ENCODE data around the gene TCF7L2.

The TCF7L2 gene

DNA sequence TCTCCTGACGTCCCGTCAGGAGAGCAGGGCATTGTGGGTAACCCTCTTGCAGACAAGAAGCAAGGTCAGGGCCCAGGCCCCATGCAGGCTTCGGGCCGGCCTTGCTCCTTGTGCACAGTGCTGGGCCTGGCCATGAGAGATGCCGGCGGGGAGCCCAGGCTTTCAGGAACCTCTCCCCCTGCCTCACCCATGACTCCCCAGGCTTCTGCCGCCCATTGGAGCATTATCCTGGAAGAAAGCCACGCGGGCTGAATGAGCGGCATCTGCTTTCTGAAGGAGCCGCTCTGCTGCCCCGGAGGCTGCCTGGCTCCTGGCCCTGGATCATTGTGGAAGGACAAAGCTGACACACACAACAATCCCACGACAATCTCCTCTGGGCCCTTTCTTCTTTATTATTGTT is 233.5 kb downstream of the TCF7L2 start:
- no peaks in the 10 kb centered on the region for H3K27me3 Mint-ChIP-seq
- H3K36me3 Mint-ChIP-seq: no peaks in the 10 kb centered on the region
- no peak overlapping the region for H3K4me3 Mint-ChIP-seq
- H3K9me3 Mint-ChIP-seq: no peaks in the 10 kb centered on the region
- no peak overlapping the region for H3K27ac Mint-ChIP-seq
- H3K4me1 Mint-ChIP-seq: no peaks in the 10 kb centered on the region

DNA sequence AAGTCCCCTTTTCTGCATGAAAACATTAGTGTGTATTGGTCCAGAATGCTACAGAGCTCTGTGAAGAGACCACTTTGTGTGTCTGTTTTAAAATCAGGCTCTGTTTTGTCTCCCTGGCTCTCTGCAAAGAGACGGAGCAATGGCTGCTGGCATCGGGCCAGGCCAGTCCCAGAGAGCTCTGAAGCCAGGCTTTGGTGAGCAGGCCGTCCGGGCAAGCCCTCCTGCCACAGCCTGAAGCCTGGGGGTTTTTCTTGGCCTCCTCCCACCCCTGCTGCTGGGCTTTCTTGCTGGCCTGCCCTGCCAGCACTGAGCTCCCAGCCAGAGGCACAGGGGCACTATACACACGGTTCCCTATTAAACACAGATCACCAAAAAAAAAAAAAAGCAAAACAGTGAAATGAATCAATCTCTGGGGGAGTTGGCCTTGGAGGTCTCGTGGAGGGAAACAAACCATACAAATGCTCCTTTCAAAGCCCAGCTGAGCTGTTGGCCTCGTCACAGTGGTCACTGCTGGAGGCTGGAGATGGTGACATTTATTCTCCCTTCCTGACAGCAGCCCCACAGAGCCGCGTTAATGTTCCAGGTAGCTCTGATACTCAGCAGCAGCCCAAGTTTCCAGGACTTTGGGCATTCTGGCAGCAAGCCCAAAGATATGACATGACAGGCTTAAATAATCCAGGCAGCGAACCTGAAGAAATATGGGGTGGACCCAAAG is 237.2 kb downstream of the TCF7L2 start:
- Mint-ChIP-seq H3K27me3 (peaks cover 2% of the 10 kb centered on the region), H3K9me3 (no peaks in the 10 kb centered on the region), H3K36me3 (peaks cover 1% of the 10 kb centered on the region), H3K27ac (no peak overlapping the region), H3K4me1 (no peaks in the 10 kb centered on the region), H3K4me3 (no peak overlapping the region)

DNA sequence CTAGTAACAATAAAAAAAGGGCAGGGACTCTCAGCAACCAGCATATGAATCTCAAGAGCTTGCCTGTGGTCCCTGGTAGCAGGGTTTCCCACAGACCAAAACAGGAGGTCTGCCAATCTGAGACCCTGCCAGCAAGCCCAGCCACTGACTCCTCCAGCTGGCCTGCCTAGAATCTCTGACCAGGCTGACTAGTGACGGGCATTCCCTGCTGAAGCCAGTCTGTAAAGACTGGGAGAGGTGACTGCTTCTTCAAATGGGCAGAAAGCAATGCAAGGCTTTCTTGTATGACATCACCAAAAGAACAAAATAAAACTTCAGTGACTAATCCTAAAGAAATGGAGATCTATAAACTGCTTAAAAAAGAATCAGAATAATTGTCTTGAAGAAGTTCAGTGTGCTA is 249.4 kb downstream of the TCF7L2 start:
- H3K4me3 Mint-ChIP-seq: no peak overlapping the region
- H3K4me1 Mint-ChIP-seq: no peaks in the 10 kb centered on the region
- peaks cover 7% of the 10 kb centered on the region for H3K27me3 Mint-ChIP-seq
- H3K9me3 Mint-ChIP-seq: peaks cover 19% of the 10 kb centered on the region
- H3K27ac Mint-ChIP-seq: no peak overlapping the region
- H3K36me3 Mint-ChIP-seq: no peaks in the 10 kb centered on the region

DNA sequence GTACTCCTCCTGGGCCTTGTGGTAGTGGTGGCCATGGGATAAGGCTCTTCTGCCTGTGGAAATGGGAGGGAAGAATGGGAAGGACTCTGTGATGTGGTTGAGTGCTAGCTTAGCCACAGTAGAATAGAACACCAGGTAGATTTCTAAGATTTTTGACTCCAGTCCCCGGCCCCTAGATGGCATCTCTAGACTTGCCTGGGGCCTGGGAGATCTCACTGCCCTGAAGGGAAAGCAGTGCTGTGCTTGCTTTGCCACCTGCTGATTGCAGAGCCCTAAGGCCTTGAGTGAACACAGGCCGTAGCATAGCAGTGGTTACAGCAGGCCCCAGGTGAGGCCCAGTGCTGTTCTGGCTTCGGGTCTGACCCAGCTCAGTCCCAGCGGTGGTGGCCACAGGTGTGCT is 252.0 kb downstream of the TCF7L2 start:
- H3K36me3 Mint-ChIP-seq: peaks cover 4% of the 10 kb centered on the region
- no peaks in the 10 kb centered on the region for H3K4me1 Mint-ChIP-seq
- peaks cover 6% of the 10 kb centered on the region for H3K27me3 Mint-ChIP-seq
- H3K27ac Mint-ChIP-seq: no peak overlapping the region
- H3K9me3 Mint-ChIP-seq: peaks cover 29% of the 10 kb centered on the region
- no peak overlapping the region for H3K4me3 Mint-ChIP-seq

DNA sequence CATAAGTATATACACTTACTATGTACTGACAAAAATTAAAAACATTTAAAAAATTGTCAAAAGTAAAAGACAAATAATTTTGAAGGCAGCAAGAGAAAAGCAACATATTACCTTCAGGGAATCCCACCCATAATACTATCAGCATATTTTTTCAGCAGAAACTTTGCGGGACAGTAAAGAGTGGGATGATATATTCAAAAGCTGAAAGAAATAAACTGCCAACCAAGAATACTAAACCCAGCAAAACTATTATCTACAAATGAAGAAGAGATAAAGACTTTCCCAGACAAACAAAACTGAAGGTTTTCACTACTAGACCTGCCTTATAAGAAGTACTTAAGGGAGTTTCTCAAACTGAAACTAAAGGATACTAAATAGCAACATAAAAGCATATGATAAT is 257.9 kb downstream of the TCF7L2 start:
- peaks cover 5% of the 10 kb centered on the region for H3K36me3 Mint-ChIP-seq
- no peaks in the 10 kb centered on the region for H3K27me3 Mint-ChIP-seq
- peaks cover 38% of the 10 kb centered on the region for H3K9me3 Mint-ChIP-seq
- no peak overlapping the region for H3K4me3 Mint-ChIP-seq
- H3K27ac Mint-ChIP-seq: no peak overlapping the region
- no peaks in the 10 kb centered on the region for H3K4me1 Mint-ChIP-seq

DNA sequence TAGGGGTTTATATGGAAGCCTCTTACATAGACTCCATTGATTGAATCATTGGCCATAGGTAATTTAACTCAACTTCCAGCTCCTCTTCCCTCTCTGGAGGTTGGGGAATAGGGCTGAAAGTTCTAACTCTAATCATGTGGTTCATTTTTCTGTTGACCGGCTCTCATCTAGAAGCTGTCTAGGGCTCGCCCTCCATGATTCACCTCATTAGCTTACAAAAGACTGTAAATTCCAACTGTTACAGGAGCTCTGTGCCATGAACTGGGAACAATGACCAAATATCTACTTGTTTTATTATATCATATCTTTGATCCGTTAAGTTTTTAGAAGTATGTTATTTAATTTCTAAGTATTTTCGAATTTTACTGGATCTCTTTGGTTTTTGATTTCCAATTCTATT is 263.0 kb downstream of the TCF7L2 start:
- no peak overlapping the region for H3K27ac Mint-ChIP-seq
- no peaks in the 10 kb centered on the region for H3K4me1 Mint-ChIP-seq
- H3K9me3 Mint-ChIP-seq: peaks cover 13% of the 10 kb centered on the region
- peaks cover 1% of the 10 kb centered on the region for H3K27me3 Mint-ChIP-seq
- no peaks in the 10 kb centered on the region for H3K36me3 Mint-ChIP-seq
- H3K4me3 Mint-ChIP-seq: no peak overlapping the region

DNA sequence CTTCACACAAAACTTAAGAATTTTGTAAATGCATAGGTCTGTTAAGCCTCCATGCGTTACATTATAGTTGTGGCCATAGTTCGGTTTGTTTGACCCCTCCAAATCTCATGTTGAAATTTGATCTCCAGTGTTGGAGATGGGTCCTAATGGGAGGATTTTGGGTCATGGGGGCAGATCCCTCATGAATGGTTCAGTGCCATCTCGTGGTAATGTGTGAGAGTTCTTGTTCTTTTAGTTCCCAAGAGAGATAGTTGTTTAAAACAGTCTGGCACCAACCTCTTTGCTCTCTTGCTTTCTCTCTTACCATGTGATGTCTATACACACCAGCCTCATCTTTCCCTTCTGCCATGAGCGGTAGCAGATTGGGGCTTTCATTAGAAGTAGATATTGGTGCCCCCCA is 264.3 kb downstream of the TCF7L2 start:
- H3K9me3 Mint-ChIP-seq: peaks cover 3% of the 10 kb centered on the region
- H3K27ac Mint-ChIP-seq: no peak overlapping the region
- peaks cover 1% of the 10 kb centered on the region for H3K27me3 Mint-ChIP-seq

DNA sequence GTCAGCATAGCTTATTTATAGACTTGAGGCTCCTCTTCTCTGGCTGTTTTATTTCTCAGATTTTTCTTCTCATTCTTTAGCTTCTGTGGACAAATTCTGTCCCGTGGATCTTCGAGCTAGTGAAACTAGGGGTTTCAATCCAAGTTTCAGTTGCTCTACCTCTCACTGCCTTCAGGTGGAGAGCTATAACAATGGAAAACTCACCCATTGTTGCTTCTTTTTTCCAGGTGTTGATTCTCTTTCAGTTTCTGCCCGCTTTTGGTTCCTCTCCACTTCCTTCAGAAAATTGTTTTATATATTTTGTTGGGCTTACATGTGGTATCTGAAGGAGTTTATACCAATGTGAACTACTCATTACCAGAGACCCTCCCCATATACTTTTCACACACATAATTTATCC is 266.1 kb downstream of the TCF7L2 start:
- H3K27ac Mint-ChIP-seq: no peak overlapping the region
- no peaks in the 10 kb centered on the region for H3K9me3 Mint-ChIP-seq
- H3K27me3 Mint-ChIP-seq: peaks cover 1% of the 10 kb centered on the region
- no peak overlapping the region for H3K4me3 Mint-ChIP-seq
- H3K36me3 Mint-ChIP-seq: no peaks in the 10 kb centered on the region
- H3K4me1 Mint-ChIP-seq: no peaks in the 10 kb centered on the region

More for the DNA sequence above, 264.3 kb downstream of the TCF7L2 start:
- Mint-ChIP-seq H3K36me3 (no peaks in the 10 kb centered on the region), H3K4me1 (no peaks in the 10 kb centered on the region), H3K4me3 (no peak overlapping the region)

Measured in activated naive CD4-positive, alpha-beta T cell treated with anti-CD3 and anti-CD28 coated beads, Interleukin-2, amount 50 U/mL, for 24 hours (primary cell).